WTC11 (cell line): Measurements from ENCODE around the gene SLC25A21. TPM values are rescaled to one million over a fixed set of nuclear protein-coding genes. Genes with fewer than 3 reads are reported as not detected.

Experiments
- ATAC-seq: fragments of 200-7000 bp; cut with Tn5 transposase; 2 replicates; pipeline ENCODE4 v1.10.0; 2021; ENCODE audit warnings: mild to moderate bottlenecking, moderate library complexity
- CTCF ChIA-PET: fragments of 300-600 bp; sonication (Branson Sonifier 250); formaldehyde crosslinking; loops from one replicate; lab custom pipeline; 2021; ENCODE audit warnings: antibody characterized with exemption; lab: Charles Lee
- POLR2A ChIA-PET: fragments of 350-600 bp; sonication (Branson Sonifier 250); formaldehyde crosslinking; loops from one replicate; lab custom pipeline; 2021; ENCODE audit warnings: antibody characterized with exemption; lab: Charles Lee
- DNase-seq: peaks from one replicate; pipeline ENCODE4 v3.0.0; 2021; ENCODE audit warnings: low spot score
- H3K27ac Mint-ChIP-seq: 2 replicates; pipeline ENCODE4 v1.8.0; 2021; ENCODE audit warnings: mixed read lengths
- H3K27me3 Mint-ChIP-seq: 2 replicates; pipeline ENCODE4 v1.8.0; 2021; ENCODE audit warnings: low read depth, mild to moderate bottlenecking, moderate library complexity, mixed read lengths
- H3K36me3 Mint-ChIP-seq: 2 replicates; pipeline ENCODE4 v1.8.0; 2021; ENCODE audit warnings: mixed read lengths
- H3K4me1 Mint-ChIP-seq: 2 replicates; pipeline ENCODE4 v1.8.0; 2022; ENCODE audit warnings: mixed read lengths
- H3K4me3 Mint-ChIP-seq: 2 replicates; pipeline ENCODE4 v1.8.0; 2021; ENCODE audit warnings: mild to moderate bottlenecking, moderate library complexity, mixed read lengths
- H3K9me3 Mint-ChIP-seq: 2 replicates; pipeline ENCODE4 v1.8.0; 2021; ENCODE audit warnings: mixed read lengths
- E2F5 ChIP-seq: sonication (generic); formaldehyde crosslinking; IDR thresholded peaks from 2 replicates; pipeline ENCODE4 v1.8.1; 2022; ENCODE audit warnings: mild to moderate bottlenecking, moderate library complexity, missing genetic modification reagents
- EMX1 ChIP-seq: fragments of 250-450 bp; sonication (Bioruptor Pico); IDR thresholded peaks from 2 replicates; pipeline ENCODE4 v1.8.0; 2021; ENCODE audit warnings: mild to moderate bottlenecking
- ERG ChIP-seq: fragments of 250-450 bp; sonication (Bioruptor Pico); IDR thresholded peaks from 2 replicates; pipeline ENCODE4 v1.8.0; 2021; ENCODE audit warnings: mild to moderate bottlenecking
- GABPB1 ChIP-seq: sonication (generic); formaldehyde crosslinking; IDR thresholded peaks from 2 replicates; pipeline ENCODE4 v1.8.1; 2023; ENCODE audit warnings: mild to moderate bottlenecking, missing genetic modification reagents
- GTF2I ChIP-seq: fragments of 250-450 bp; sonication (Bioruptor Pico); conservative IDR thresholded peaks from 2 replicates; pipeline ENCODE4 v1.4.0; 2021; ENCODE audit warnings: mild to moderate bottlenecking
- IRF2 ChIP-seq: sonication (generic); formaldehyde crosslinking; IDR thresholded peaks from 2 replicates; pipeline ENCODE4 v1.8.0; 2022; ENCODE audit warnings: low read depth, missing genetic modification reagents, borderline replicate concordance
- JAZF1 ChIP-seq: fragments of 250-450 bp; sonication (Bioruptor Pico); IDR thresholded peaks from 2 replicates; pipeline ENCODE4 v1.9.0; 2021; ENCODE audit warnings: moderate library complexity, mild to moderate bottlenecking, inconsistent platforms
- PRDM15 ChIP-seq: sonication (generic); formaldehyde crosslinking; IDR thresholded peaks from 2 replicates; pipeline ENCODE4 v1.8.0; 2022; ENCODE audit warnings: missing genetic modification reagents
- RELA ChIP-seq: sonication (generic); formaldehyde crosslinking; IDR thresholded peaks from 2 replicates; pipeline ENCODE4 v1.8.1; 2022; ENCODE audit warnings: missing genetic modification reagents, mild to moderate bottlenecking, borderline replicate concordance
- ZBTB21 ChIP-seq: sonication (generic); formaldehyde crosslinking; IDR thresholded peaks from 2 replicates; pipeline ENCODE4 v1.8.1; 2023; ENCODE audit warnings: mild to moderate bottlenecking, missing genetic modification reagents, borderline replicate concordance
- ZNF138 ChIP-seq: sonication (generic); formaldehyde crosslinking; conservative IDR thresholded peaks from 2 replicates; pipeline ENCODE4 v1.8.1; 2022; ENCODE audit warnings: mild to moderate bottlenecking, moderate library complexity, missing genetic modification reagents
- ZNF263 ChIP-seq: sonication (generic); formaldehyde crosslinking; IDR thresholded peaks from 2 replicates; pipeline ENCODE4 v1.8.1; 2022; ENCODE audit warnings: low read depth, mild to moderate bottlenecking, moderate library complexity, missing genetic modification reagents
- ZNF423 ChIP-seq: fragments of 250-450 bp; sonication (Bioruptor Pico); IDR thresholded peaks from 2 replicates; pipeline ENCODE4 v2.1.2; 2022; ENCODE audit warnings: mild to moderate bottlenecking, moderate library complexity
- ZNF671 ChIP-seq: fragments of 250-450 bp; sonication (Bioruptor Pico); IDR thresholded peaks from 2 replicates; pipeline ENCODE4 v1.8.0; 2021; ENCODE audit warnings: mild to moderate bottlenecking
- ZSCAN18 ChIP-seq: fragments of 250-450 bp; sonication (Bioruptor Pico); IDR thresholded peaks from 2 replicates; pipeline ENCODE4 v2.1.2; 2022; ENCODE audit warnings: mild to moderate bottlenecking, moderate library complexity
- total RNA-seq: library from RNA; stranded (reverse); gene quantifications from 3 replicates; pipeline ENCODE4 v1.2.3, GENCODE V29; 2021
- TF ChIP-seq, protein P1 (sequence below): sonication (generic); formaldehyde crosslinking; IDR thresholded peaks from 2 replicates; pipeline ENCODE4 v1.8.0; 2022; ENCODE audit warnings: mild to moderate bottlenecking, missing genetic modification reagents
- TF ChIP-seq, protein P2 (sequence below): sonication (generic); formaldehyde crosslinking; IDR thresholded peaks from 2 replicates; pipeline ENCODE4 v1.8.1; 2023; ENCODE audit warnings: mild to moderate bottlenecking, moderate library complexity, missing genetic modification reagents
- TF ChIP-seq, protein P3 (sequence below): sonication (generic); formaldehyde crosslinking; IDR thresholded peaks from 2 replicates; pipeline ENCODE4 v1.8.1; 2022; ENCODE audit warnings: mild to moderate bottlenecking, missing genetic modification reagents, moderate library complexity, borderline replicate concordance
- TF ChIP-seq, protein P4 (sequence below): sonication (generic); formaldehyde crosslinking; conservative IDR thresholded peaks from 2 replicates; pipeline ENCODE4 v1.8.1; 2022; ENCODE audit warnings: mild to moderate bottlenecking, missing genetic modification reagents
- TF ChIP-seq, protein P5 (sequence below): sonication (generic); formaldehyde crosslinking; IDR thresholded peaks from 2 replicates; pipeline ENCODE4 v1.8.1; 2023; ENCODE audit warnings: mild to moderate bottlenecking, missing genetic modification reagents

Gene SLC25A21
- total RNA-seq, 1 experiment from 2014 or later: 8.2 TPM

- no peak for ATAC-seq
- no peak for DNase-seq
- no peak for TF ChIP-seq JAZF1 (CRISPR knock-in tag)
- no peak for TF ChIP-seq GABPB1 (CRISPR knock-in tag)
- TF ChIP-seq ZSCAN18 (CRISPR knock-in tag): no peak
- no peak for TF ChIP-seq EMX1 (CRISPR knock-in tag)
- TF ChIP-seq, protein P1, sequence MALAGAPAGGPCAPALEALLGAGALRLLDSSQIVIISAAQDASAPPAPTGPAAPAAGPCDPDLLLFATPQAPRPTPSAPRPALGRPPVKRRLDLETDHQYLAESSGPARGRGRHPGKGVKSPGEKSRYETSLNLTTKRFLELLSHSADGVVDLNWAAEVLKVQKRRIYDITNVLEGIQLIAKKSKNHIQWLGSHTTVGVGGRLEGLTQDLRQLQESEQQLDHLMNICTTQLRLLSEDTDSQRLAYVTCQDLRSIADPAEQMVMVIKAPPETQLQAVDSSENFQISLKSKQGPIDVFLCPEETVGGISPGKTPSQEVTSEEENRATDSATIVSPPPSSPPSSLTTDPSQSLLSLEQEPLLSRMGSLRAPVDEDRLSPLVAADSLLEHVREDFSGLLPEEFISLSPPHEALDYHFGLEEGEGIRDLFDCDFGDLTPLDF (CRISPR knock-in tag): no peak
- no peak for TF ChIP-seq ZNF423 (CRISPR knock-in tag)
- no peak for TF ChIP-seq PRDM15 (CRISPR knock-in tag)
- TF ChIP-seq ERG: no peak
- no peak for TF ChIP-seq GTF2I (CRISPR knock-in tag)
- TF ChIP-seq IRF2: no peak
- TF ChIP-seq, protein P2, sequence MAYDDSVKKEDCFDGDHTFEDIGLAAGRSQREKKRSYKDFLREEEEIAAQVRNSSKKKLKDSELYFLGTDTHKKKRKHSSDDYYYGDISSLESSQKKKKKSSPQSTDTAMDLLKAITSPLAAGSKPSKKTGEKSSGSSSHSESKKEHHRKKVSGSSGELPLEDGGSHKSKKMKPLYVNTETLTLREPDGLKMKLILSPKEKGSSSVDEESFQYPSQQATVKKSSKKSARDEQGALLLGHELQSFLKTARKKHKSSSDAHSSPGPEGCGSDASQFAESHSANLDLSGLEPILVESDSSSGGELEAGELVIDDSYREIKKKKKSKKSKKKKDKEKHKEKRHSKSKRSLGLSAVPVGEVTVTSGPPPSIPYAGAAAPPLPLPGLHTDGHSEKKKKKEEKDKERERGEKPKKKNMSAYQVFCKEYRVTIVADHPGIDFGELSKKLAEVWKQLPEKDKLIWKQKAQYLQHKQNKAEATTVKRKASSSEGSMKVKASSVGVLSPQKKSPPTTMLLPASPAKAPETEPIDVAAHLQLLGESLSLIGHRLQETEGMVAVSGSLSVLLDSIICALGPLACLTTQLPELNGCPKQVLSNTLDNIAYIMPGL (CRISPR knock-in tag): no peak
- TF ChIP-seq ZNF671: no peak
- TF ChIP-seq ZBTB21 (CRISPR knock-in tag): no peak
- TF ChIP-seq E2F5 (CRISPR knock-in tag): no peak
- Mint-ChIP-seq H3K27me3 (peaks cover 71% of the 10 kb centered on the region), H3K4me3 (no peak overlapping the region), H3K9me3 (no peaks in the 10 kb centered on the region), H3K36me3 (no peaks in the 10 kb centered on the region), H3K4me1 (peaks cover 17% of the 10 kb centered on the region), H3K27ac (no peak overlapping the region)
- CTCF ChIA-PET: interaction anchor here (1.1 kb wide), 1 partner anchor 23 kb away, joined by 3 read pairs; no protein-coding TSS in a partner anchor
- POLR2A ChIA-PET: no interaction called here
These were observed 501.3 kb downstream of the SLC25A21 start for GRCh38 chr14:36671149-36671548.

GRCh38 chr14:36667679-36668078 is 504.7 kb downstream of the SLC25A21 start:
- H3K27me3 Mint-ChIP-seq: peaks cover 95% of the 10 kb centered on the region
- no peak for DNase-seq
- no peaks in the 10 kb centered on the region for H3K9me3 Mint-ChIP-seq
- peak overlapping the region; percentile 49 for H3K4me3 Mint-ChIP-seq
- no peak overlapping the region for H3K27ac Mint-ChIP-seq
- no peak for ATAC-seq
- POLR2A ChIA-PET: no interaction called here
- H3K36me3 Mint-ChIP-seq: no peaks in the 10 kb centered on the region
- CTCF ChIA-PET: interaction anchor here (1.8 to 2.1 kb wide), 4 partner anchors 11 to 80 kb away, joined by 9 to 39 read pairs (median 14); no protein-coding TSS in a partner anchor
- H3K4me1 Mint-ChIP-seq: peaks cover 26% of the 10 kb centered on the region
- TF ChIP-seq RELA (no peak), ZNF263 (CRISPR knock-in tag) (no peak), JAZF1 (CRISPR knock-in tag) (no peak), ZNF138 (CRISPR knock-in tag) (no peak), EMX1 (CRISPR knock-in tag) (no peak)
- TF ChIP-seq, protein P3, sequence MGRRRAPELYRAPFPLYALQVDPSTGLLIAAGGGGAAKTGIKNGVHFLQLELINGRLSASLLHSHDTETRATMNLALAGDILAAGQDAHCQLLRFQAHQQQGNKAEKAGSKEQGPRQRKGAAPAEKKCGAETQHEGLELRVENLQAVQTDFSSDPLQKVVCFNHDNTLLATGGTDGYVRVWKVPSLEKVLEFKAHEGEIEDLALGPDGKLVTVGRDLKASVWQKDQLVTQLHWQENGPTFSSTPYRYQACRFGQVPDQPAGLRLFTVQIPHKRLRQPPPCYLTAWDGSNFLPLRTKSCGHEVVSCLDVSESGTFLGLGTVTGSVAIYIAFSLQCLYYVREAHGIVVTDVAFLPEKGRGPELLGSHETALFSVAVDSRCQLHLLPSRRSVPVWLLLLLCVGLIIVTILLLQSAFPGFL (CRISPR knock-in tag): no peak
- TF ChIP-seq, protein P4, sequence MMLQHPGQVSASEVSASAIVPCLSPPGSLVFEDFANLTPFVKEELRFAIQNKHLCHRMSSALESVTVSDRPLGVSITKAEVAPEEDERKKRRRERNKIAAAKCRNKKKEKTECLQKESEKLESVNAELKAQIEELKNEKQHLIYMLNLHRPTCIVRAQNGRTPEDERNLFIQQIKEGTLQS: no peak
- TF ChIP-seq, protein P5, sequence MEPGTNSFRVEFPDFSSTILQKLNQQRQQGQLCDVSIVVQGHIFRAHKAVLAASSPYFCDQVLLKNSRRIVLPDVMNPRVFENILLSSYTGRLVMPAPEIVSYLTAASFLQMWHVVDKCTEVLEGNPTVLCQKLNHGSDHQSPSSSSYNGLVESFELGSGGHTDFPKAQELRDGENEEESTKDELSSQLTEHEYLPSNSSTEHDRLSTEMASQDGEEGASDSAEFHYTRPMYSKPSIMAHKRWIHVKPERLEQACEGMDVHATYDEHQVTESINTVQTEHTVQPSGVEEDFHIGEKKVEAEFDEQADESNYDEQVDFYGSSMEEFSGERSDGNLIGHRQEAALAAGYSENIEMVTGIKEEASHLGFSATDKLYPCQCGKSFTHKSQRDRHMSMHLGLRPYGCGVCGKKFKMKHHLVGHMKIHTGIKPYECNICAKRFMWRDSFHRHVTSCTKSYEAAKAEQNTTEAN (CRISPR knock-in tag): no peak
